IMR-90 (cell line): ENCODE results near the gene IQGAP2. TPM values are rescaled to one million over a fixed set of nuclear protein-coding genes. Genes with fewer than 3 reads are reported as not detected.

Source experiments
- ATAC-seq: fragments of 200-7000 bp; cut with Tn5 transposase; 2 replicates; pipeline ENCODE4 v1.9.1; 2020; ENCODE audit warnings: low read depth, mild to moderate bottlenecking, moderate library complexity
- BruUV-seq: library from RNA; stranded (reverse); fragments of 400-500 nt; replicated peaks from 2 replicates; lab custom pipeline; 2021; lab: Mats Ljungman, UMichigan
- CTCF ChIA-PET: fragments of 300-600 bp; formaldehyde crosslinking; extraction: SDS; loops from one replicate; lab custom pipeline; 2021; ENCODE audit warnings: antibody characterized with exemption; lab: Yijun Ruan, JAX
- POLR2A ChIA-PET: fragments of 300-600 bp; sonication (Branson Sonifier 250); formaldehyde crosslinking; loops from one replicate; lab custom pipeline; 2022; ENCODE audit warnings: antibody characterized with exemption; ENCODE audit not compliant: unreplicated experiment; lab: Charles Lee
- DNase-seq: peaks from one replicate; pipeline ENCODE4 v3.0.0; 2013
- H2AFZ ChIP-seq: replicated peaks from 2 replicates; pipeline ENCODE3; 2013; ENCODE audit warnings: low read length, mild to moderate bottlenecking; ENCODE audit not compliant: poor library complexity
- H2AK5ac ChIP-seq: 2 replicates; pipeline ENCODE4 v1.6.1; 2013; ENCODE audit warnings: low read depth, low read length, inconsistent platforms
- H2AK9ac ChIP-seq: replicated peaks from 2 replicates; pipeline ENCODE3; 2013; ENCODE audit warnings: mild to moderate bottlenecking, low read depth, low read length, moderate library complexity; ENCODE audit not compliant: poor library complexity
- H2BK120ac ChIP-seq: 2 replicates; pipeline ENCODE4 v1.6.1; 2013; ENCODE audit warnings: low read depth, low read length, inconsistent platforms
- H2BK15ac ChIP-seq: 3 replicates; pipeline ENCODE4 v1.6.1; 2013; ENCODE audit warnings: low read depth, low read length, inconsistent platforms
- H2BK20ac ChIP-seq: 2 replicates; pipeline ENCODE4 v1.6.1; 2013; ENCODE audit warnings: low read depth, mild to moderate bottlenecking, inconsistent platforms, low read length, moderate library complexity
- H2BK5ac ChIP-seq: 2 replicates; pipeline ENCODE4 v1.6.1; 2013; ENCODE audit warnings: mild to moderate bottlenecking, low read depth, low read length, inconsistent platforms; ENCODE audit not compliant: poor library complexity, severe bottlenecking
- H3K14ac ChIP-seq: replicated peaks from 2 replicates; pipeline ENCODE4 v1.6.1; 2013; ENCODE audit warnings: low read depth, low read length, inconsistent platforms
- H3K18ac ChIP-seq: 2 replicates; pipeline ENCODE4 v1.6.1; 2013; ENCODE audit warnings: low read depth, low read length, control low read depth
- H3K23ac ChIP-seq: 2 replicates; pipeline ENCODE4 v1.6.1; 2013; ENCODE audit warnings: low read depth, low read length, inconsistent platforms
- H3K27ac ChIP-seq: 2 replicates; pipeline ENCODE4 v1.5.1; 2013; ENCODE audit warnings: mild to moderate bottlenecking, control low read depth, low read length; ENCODE audit not compliant: insufficient read depth
- H3K27me3 ChIP-seq: 2 replicates; pipeline ENCODE4 v1.6.1; 2013; ENCODE audit warnings: low read length; ENCODE audit not compliant: control insufficient read depth, insufficient read depth
- H3K36me3 ChIP-seq: 2 replicates; pipeline ENCODE4 v1.6.1; 2013; ENCODE audit warnings: low read length, mixed read lengths; ENCODE audit not compliant: control insufficient read depth, insufficient read depth
- H3K4ac ChIP-seq: 2 replicates; pipeline ENCODE4 v1.6.1; 2013; ENCODE audit warnings: low read depth, low read length, inconsistent platforms
- H3K4me1 ChIP-seq: 2 replicates; pipeline ENCODE4 v1.6.1; 2013; ENCODE audit warnings: low read length, mixed read lengths; ENCODE audit not compliant: control insufficient read depth, insufficient read depth
- H3K4me2 ChIP-seq: 2 replicates; pipeline ENCODE4 v1.6.1; 2013; ENCODE audit warnings: low read depth, mild to moderate bottlenecking, control low read depth, low read length, moderate library complexity
- H3K4me3 ChIP-seq: 2 replicates; pipeline ENCODE4 v1.5.1; 2013; ENCODE audit warnings: low read depth, mild to moderate bottlenecking, control low read depth, low read length, moderate library complexity; ENCODE audit not compliant: insufficient read depth
- H3K56ac ChIP-seq: 2 replicates; pipeline ENCODE4 v1.6.1; 2013; ENCODE audit warnings: low read length, inconsistent platforms; ENCODE audit not compliant: insufficient read depth; ENCODE audit errors: extremely low read depth
- H3K79me1 ChIP-seq, 2 experiments: 2 replicates each; pipeline ENCODE4 v1.6.1; 2013; ENCODE audit warnings: low read length in 2 of 2, inconsistent platforms in 1 of 2, low read depth in 1 of 2
- H3K9ac ChIP-seq: 2 replicates; pipeline ENCODE4 v1.6.1; 2013; ENCODE audit warnings: low read depth, low read length, control low read depth
- H3K9me1 ChIP-seq: 2 replicates; pipeline ENCODE4 v1.6.1; 2013; ENCODE audit warnings: low read length, inconsistent platforms; ENCODE audit not compliant: insufficient read depth
- H3K9me3 ChIP-seq: 2 replicates; pipeline ENCODE4 v1.6.1; 2013; ENCODE audit warnings: low read length; ENCODE audit not compliant: control insufficient read depth, insufficient read depth
- H4K20me1 ChIP-seq: 2 replicates; pipeline ENCODE4 v1.6.1; 2013; ENCODE audit warnings: low read length, inconsistent platforms; ENCODE audit not compliant: insufficient read depth
- H4K5ac ChIP-seq: 2 replicates; pipeline ENCODE4 v1.6.1; 2013; ENCODE audit warnings: mild to moderate bottlenecking, low read depth, low read length, control low read depth
- H4K8ac ChIP-seq, 2 experiments: 2 replicates each; pipeline ENCODE4 v1.6.1; 2013; ENCODE audit warnings: low read depth in 2 of 2, low read length in 2 of 2, control low read depth in 1 of 2, inconsistent platforms in 1 of 2
- H4K91ac ChIP-seq: 2 replicates; pipeline ENCODE4 v1.6.1; 2013; ENCODE audit warnings: low read depth, low read length, inconsistent platforms; ENCODE audit not compliant: insufficient read depth
- POLR2A ChIP-seq: IDR thresholded peaks from 2 replicates; pipeline ENCODE4 v1.6.1; 2012; ENCODE audit warnings: mild to moderate bottlenecking, low read depth, low read length
- USF2 ChIP-seq: fragments of 150-350 bp; IDR thresholded peaks from 2 replicates; pipeline ENCODE4 v1.6.1; 2017; ENCODE audit warnings: mild to moderate bottlenecking, antibody characterized with exemption, low read length, low read depth
- WGBS, 2 experiments: methylation state at CpG; one replicate each; pipeline versions ENCODE4 v1.1.5 to v1.1.7; 2013; ENCODE audit warnings: missing lambda C conversion rate in 2 of 2; ENCODE audit not compliant: insufficient read length in 1 of 2; ENCODE audit errors: extremely low coverage in 2 of 2; 5-methylcytosine and 5-hydroxymethylcytosine counted together
- dilution Hi-C: fragments of 300-500 bp; cut with HindIII; formaldehyde crosslinking; loops from one replicate; pipeline ENCODE4 v1.14.3; 2018; ENCODE audit warnings: low sequenced_read_pairs; ENCODE audit not compliant: unreplicated experiment
- in situ Hi-C: fragments of 300-500 bp; cut with MboI; formaldehyde crosslinking; loops from 3 replicates; pipeline ENCODE4 v1.14.3; 2019; ENCODE audit warnings: low sequenced_read_pairs, inconsistent platforms, mixed read lengths
- intact Hi-C: fragments of 100-400 bp; cut with micrococcal nuclease; formaldehyde crosslinking; loops from 2 replicates; pipeline ENCODE4 v1.10.0; 2022
- polyA plus RNA-seq, 3 experiments: library from polyadenylated mRNA; depleted of rRNA; stranded (reverse); fragments of >200 nt; gene quantifications; 2 replicates each; pipeline ENCODE4 v1.2.3, GENCODE V29; 2012; ENCODE audit warnings: low replicate concordance in 1 of 3
- total RNA-seq: library from RNA; depleted of rRNA; stranded (reverse); fragments of >200 nt; gene quantifications from 2 replicates; pipeline ENCODE4 v1.2.3, GENCODE V29; 2012

Gene IQGAP2
- total and polyA plus RNA-seq, 2 of the 4 experiments (the other 2 are of a cell fraction): 0.21 to 0.36 TPM

- no peak for DNase-seq
These were observed 261.0 kb downstream of the IQGAP2 start for GRCh38 chr5:76664079-76664478.

More at GRCh38 chr5:76664079-76664478, 261.0 kb downstream of the IQGAP2 start:
- BruUV-seq: no TSS peak
- no peak overlapping the region for H3K23ac ChIP-seq
- ChIA-PET CTCF (no interaction called here), POLR2A (no interaction called here)
- no peak overlapping the region for H3K14ac ChIP-seq
- H3K27me3 ChIP-seq: no peaks in the 10 kb centered on the region
- H3K9me3 ChIP-seq: no peaks in the 10 kb centered on the region
- no peak overlapping the region for H4K5ac ChIP-seq
- intact Hi-C loops (no loop called here), dilution Hi-C loops (no loop called here), in situ Hi-C loops (no loop called here)
- no peaks in the 10 kb centered on the region for H3K36me3 ChIP-seq
- no peaks in the 10 kb centered on the region for H3K9me1 ChIP-seq
- no peak overlapping the region for H3K4me3 ChIP-seq
- no peak overlapping the region for H2BK5ac ChIP-seq
- H4K91ac ChIP-seq: no peak overlapping the region
- no peak overlapping the region for H2BK20ac ChIP-seq
- WGBS, 2 experiments: no CpG with 5 or more reads among the region's 6 CpGs
- no peak overlapping the region for H3K56ac ChIP-seq
- no peak overlapping the region for H2AFZ ChIP-seq
- no peak for ATAC-seq
- H4K8ac ChIP-seq: no peak overlapping the region
- H3K4me1 ChIP-seq: peaks cover 3% of the 10 kb centered on the region; the same call in 1 of the 2 replicates
- H2BK15ac ChIP-seq: no peak overlapping the region
- H3K27ac ChIP-seq: no peak overlapping the region
- no peak overlapping the region for H2AK9ac ChIP-seq
- no peak overlapping the region for H3K4me2 ChIP-seq
- no peak overlapping the region for H3K4ac ChIP-seq
- H3K9ac ChIP-seq: no peak overlapping the region
- H4K20me1 ChIP-seq: no peaks in the 10 kb centered on the region
- no peak overlapping the region for H2AK5ac ChIP-seq
- H3K79me1 ChIP-seq: no peaks in the 10 kb centered on the region
- H3K18ac ChIP-seq: no peak overlapping the region
- TF ChIP-seq POLR2A (no peak), USF2 (no peak)
- no peak overlapping the region for H2BK120ac ChIP-seq
